ENCODE measurements around the gene TREML1. TPM values are rescaled to one million over a fixed set of nuclear protein-coding genes. Genes with fewer than 3 reads are reported as not detected.

Gene TREML1
- total RNA-seq, 1 experiment from 2014 or later, result not detected

DNA sequence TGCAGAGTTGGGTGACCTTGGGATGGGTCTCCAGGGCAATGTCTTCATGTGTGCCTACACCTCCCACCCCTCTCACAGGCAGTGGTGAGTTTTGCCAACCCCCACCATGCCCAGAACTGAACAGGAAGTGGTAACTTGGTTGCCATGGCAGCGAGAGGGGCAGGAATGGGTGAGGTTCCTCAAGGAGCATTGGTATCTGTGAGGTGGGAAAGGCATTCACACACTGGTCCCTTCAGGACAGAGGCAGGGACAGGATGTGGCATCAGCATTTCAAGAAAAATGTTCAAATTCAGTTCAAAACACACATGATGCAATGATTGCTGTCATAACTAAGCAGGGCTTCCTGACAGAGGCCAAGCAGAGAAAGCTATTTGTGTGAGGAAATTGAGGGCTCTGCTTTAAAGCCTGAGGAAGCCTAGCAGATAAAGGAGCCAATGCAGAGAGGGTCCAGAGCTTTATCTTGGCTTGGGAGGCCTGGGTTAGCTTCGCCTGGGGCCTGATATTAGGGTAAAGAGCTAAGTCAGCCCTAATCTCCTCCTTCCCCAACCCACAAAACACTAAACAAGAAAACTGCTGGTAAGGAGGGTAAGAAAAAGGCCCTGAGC, 46.3 kb upstream of the TREML1 start:
- Histone ChIP-seq H2AFZ (no peak overlapping the region), H3K4me1 (replicated peaks; ENCODE audit: insufficient read depth) (no peaks in the 10 kb centered on the region), H3F3A (ENCODE audit: insufficient read depth, low read depth) (no peaks in the 10 kb centered on the region), H3K27me3 (ENCODE audit: insufficient read depth, low read depth) (peaks cover 39% of the 10 kb centered on the region), H3K9me3 (ENCODE audit: insufficient read depth, low read depth) (no peaks in the 10 kb centered on the region), H3K4me3 (no peak overlapping the region), H3K9me2 (ENCODE audit: insufficient read depth) (no peaks in the 10 kb centered on the region; the same call in 1 of the 2 replicates), H3K36me3 (ENCODE audit: low read depth) (no peaks in the 10 kb centered on the region), H4K20me1 (ENCODE audit: insufficient read depth) (no peaks in the 10 kb centered on the region), H3K4me2 (no peak overlapping the region), H3K79me2 (ENCODE audit: low read depth) (no peaks in the 10 kb centered on the region), H3K27ac (no peak overlapping the region)
- CTCF ChIA-PET, result no interaction called here
- POLR2A ChIA-PET (ENCODE audit: unreplicated experiment), result no interaction called here
- intact Hi-C loops (cut with micrococcal nuclease; ENCODE audit: unreplicated experiment), result no loop called here
- no TSS peak for BruUV-seq (replicated peaks)
- no peak for TF ChIP-seq EZH2 (IDR thresholded peaks at IDR 0.05; ENCODE audit: low read depth)
- no peak for TF ChIP-seq CTCF (conservative IDR thresholded peaks at IDR 0.05)
- DNase-seq, result no peak

GRCh38 chr6:41199552-41200246, 45.6 kb upstream of the TREML1 start:
- POLR2A ChIA-PET (ENCODE audit: unreplicated experiment), result no interaction called here
- TF ChIP-seq CTCF (conservative IDR thresholded peaks at IDR 0.05), result no peak
- TF ChIP-seq EZH2 (IDR thresholded peaks at IDR 0.05; ENCODE audit: low read depth), result no peak
- Histone ChIP-seq H3K27ac (no peak overlapping the region), H2AFZ (no peak overlapping the region), H4K20me1 (ENCODE audit: insufficient read depth) (no peaks in the 10 kb centered on the region), H3K4me3 (no peak overlapping the region), H3K4me1 (replicated peaks; ENCODE audit: insufficient read depth) (no peaks in the 10 kb centered on the region), H3K9me2 (ENCODE audit: insufficient read depth) (no peaks in the 10 kb centered on the region), H3K36me3 (ENCODE audit: low read depth) (no peaks in the 10 kb centered on the region), H3K9me3 (ENCODE audit: insufficient read depth, low read depth) (no peaks in the 10 kb centered on the region), H3K4me2 (no peak overlapping the region), H3F3A (ENCODE audit: insufficient read depth, low read depth) (no peaks in the 10 kb centered on the region), H3K79me2 (ENCODE audit: low read depth) (no peaks in the 10 kb centered on the region), H3K27me3 (ENCODE audit: insufficient read depth, low read depth) (peaks cover 44% of the 10 kb centered on the region)
- no peak for DNase-seq
- BruUV-seq (replicated peaks), result no TSS peak
- intact Hi-C loops (cut with micrococcal nuclease; ENCODE audit: unreplicated experiment), result no loop called here
- CTCF ChIA-PET, result no interaction called here

DNA sequence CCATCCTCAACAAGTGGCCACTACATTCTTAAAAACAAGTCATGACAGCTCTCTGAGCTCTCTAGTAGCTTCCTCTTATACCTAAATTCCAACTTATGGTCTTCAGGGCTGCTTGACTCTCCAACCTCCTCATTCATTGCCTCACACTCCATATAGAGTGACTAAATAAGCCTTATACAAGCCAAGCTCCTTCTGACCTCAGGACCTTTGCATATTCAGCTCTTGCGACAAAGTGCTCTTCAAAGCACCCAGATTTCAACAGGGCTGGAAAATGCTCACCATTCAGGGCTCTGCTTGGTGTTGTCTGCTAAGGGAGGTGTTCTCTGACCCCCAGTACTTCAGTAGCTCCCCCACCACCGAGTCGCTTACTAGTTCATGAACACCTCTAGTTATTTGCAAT, 43.1 kb upstream of the TREML1 start:
- ChIA-PET CTCF (no interaction called here), POLR2A (ENCODE audit: unreplicated experiment) (no interaction called here)
- Histone ChIP-seq H3K4me3 (no peak overlapping the region), H3K27ac (no peak overlapping the region), H3K4me2 (no peak overlapping the region), H3K4me1 (replicated peaks; ENCODE audit: insufficient read depth) (no peaks in the 10 kb centered on the region), H2AFZ (no peak overlapping the region), H3K9me2 (ENCODE audit: insufficient read depth) (no peaks in the 10 kb centered on the region), H3K79me2 (ENCODE audit: low read depth) (no peaks in the 10 kb centered on the region), H3K9me3 (ENCODE audit: insufficient read depth, low read depth) (no peaks in the 10 kb centered on the region), H3F3A (ENCODE audit: insufficient read depth, low read depth) (no peaks in the 10 kb centered on the region), H3K36me3 (ENCODE audit: low read depth) (no peaks in the 10 kb centered on the region), H4K20me1 (ENCODE audit: insufficient read depth) (no peaks in the 10 kb centered on the region), H3K27me3 (ENCODE audit: insufficient read depth, low read depth) (peaks cover 64% of the 10 kb centered on the region)
- TF ChIP-seq EZH2 (IDR thresholded peaks at IDR 0.05; ENCODE audit: low read depth) (no peak), CTCF (conservative IDR thresholded peaks at IDR 0.05) (no peak)
- intact Hi-C loops (cut with micrococcal nuclease; ENCODE audit: unreplicated experiment), result no loop called here
- BruUV-seq (replicated peaks), result no TSS peak
- no peak for DNase-seq

All from PC-9 (cell line).